Vagina (tissue), 2 donors: Measurements from ENCODE around the gene ABCA2. TPM values are rescaled to one million over a fixed set of nuclear protein-coding genes. Genes with fewer than 3 reads are reported as not detected.
"Not testable (repeated sequence)": the region's sequence is repeated elsewhere in the genome, so short reads cannot be mapped to it uniquely, and the experiment has no call there.

Experiments
- DNase-seq, 2 donors: peaks; one replicate each; pipeline ENCODE4 v3.0.0-alpha.2; 2017; ENCODE audit errors: extremely low spot score in 2 of 2
- H3K27ac ChIP-seq: fragments of 200-600 bp; sonication (generic); one replicate; pipeline ENCODE4 v1.5.1; 2019
- H3K27me3 ChIP-seq: fragments of 200-600 bp; sonication (generic); one replicate; pipeline ENCODE4 v1.5.1; 2019
- H3K36me3 ChIP-seq, 2 donors: fragments of 200-600 bp; sonication (generic); one replicate each; pipeline ENCODE4 v1.5.1; 2017 to 2019
- H3K4me1 ChIP-seq: fragments of 200-600 bp; sonication (generic); one replicate; pipeline ENCODE4 v1.5.1; 2019
- H3K4me3 ChIP-seq, 2 donors: fragments of 200-600 bp; sonication (generic); 1 replicate in 1 of 2; 2 replicates in 1 of 2; pipeline ENCODE4 v1.5.1; 2016 to 2019
- H3K9me3 ChIP-seq: fragments of 200-600 bp; sonication (generic); one replicate; pipeline ENCODE4 v1.5.1; 2019
- POLR2A ChIP-seq, 2 donors: fragments of 450-650 bp; IDR thresholded peaks; one replicate each; pipeline ENCODE4 v1.6.1; 2017; ENCODE audit warnings: antibody characterized with exemption in 2 of 2, mild to moderate bottlenecking in 2 of 2, moderate library complexity in 2 of 2
- POLR2AphosphoS5 ChIP-seq, 2 donors: sonication (generic); formaldehyde crosslinking; IDR thresholded peaks; one replicate each; pipeline ENCODE4 v1.9.0; 2017; ENCODE audit warnings: antibody characterized with exemption in 2 of 2, mild to moderate bottlenecking in 2 of 2, low read depth in 1 of 2; ENCODE audit not compliant: insufficient read depth in 1 of 2
- intact Hi-C: fragments of 100-400 bp; cut with DNase I; formaldehyde crosslinking; loops from one replicate; pipeline ENCODE4 v1.15.1; 2023
- total RNA-seq: library from RNA; depleted of rRNA; stranded (reverse); fragments of >200 nt; gene quantifications from one replicate; pipeline ENCODE4 v1.2.3, GENCODE V29; 2016
- TF ChIP-seq, protein P1 (sequence below), 3 experiments: fragments of 450-650 bp in 2 of 3; fragments of 200-600 bp in 1 of 3; sonication (generic) in 1 of 3; IDR thresholded peaks; one replicate each; pipeline ENCODE4 v1.5.1; 2017 to 2019; ENCODE audit warnings: antibody characterized with exemption in 3 of 3, mild to moderate bottlenecking in 2 of 3, moderate library complexity in 2 of 3

The ABCA2 gene
- total RNA-seq, 1 donor from 2014 or later = 44.0 TPM

GRCh38 chr9:137065336-137065967 is 37.4 kb upstream of the ABCA2 start:
- no peaks in the 10 kb centered on the region for H3K36me3 ChIP-seq
- H3K27me3 ChIP-seq = no peaks in the 10 kb centered on the region
- no peak for DNase-seq
- no peaks in the 10 kb centered on the region for H3K9me3 ChIP-seq
- H3K4me1 ChIP-seq = peaks cover 14% of the 10 kb centered on the region
- no peak overlapping the region for H3K27ac ChIP-seq
- intact Hi-C loops = no loop called here
- no peak for TF ChIP-seq POLR2A (IDR thresholded peaks at IDR 0.05)
- no peak for TF ChIP-seq POLR2AphosphoS5 (IDR thresholded peaks at IDR 0.05; ENCODE audit: insufficient read depth in 1 of 2, low read depth in 1 of 2)
- TF ChIP-seq, protein P1, sequence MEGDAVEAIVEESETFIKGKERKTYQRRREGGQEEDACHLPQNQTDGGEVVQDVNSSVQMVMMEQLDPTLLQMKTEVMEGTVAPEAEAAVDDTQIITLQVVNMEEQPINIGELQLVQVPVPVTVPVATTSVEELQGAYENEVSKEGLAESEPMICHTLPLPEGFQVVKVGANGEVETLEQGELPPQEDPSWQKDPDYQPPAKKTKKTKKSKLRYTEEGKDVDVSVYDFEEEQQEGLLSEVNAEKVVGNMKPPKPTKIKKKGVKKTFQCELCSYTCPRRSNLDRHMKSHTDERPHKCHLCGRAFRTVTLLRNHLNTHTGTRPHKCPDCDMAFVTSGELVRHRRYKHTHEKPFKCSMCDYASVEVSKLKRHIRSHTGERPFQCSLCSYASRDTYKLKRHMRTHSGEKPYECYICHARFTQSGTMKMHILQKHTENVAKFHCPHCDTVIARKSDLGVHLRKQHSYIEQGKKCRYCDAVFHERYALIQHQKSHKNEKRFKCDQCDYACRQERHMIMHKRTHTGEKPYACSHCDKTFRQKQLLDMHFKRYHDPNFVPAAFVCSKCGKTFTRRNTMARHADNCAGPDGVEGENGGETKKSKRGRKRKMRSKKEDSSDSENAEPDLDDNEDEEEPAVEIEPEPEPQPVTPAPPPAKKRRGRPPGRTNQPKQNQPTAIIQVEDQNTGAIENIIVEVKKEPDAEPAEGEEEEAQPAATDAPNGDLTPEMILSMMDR (IDR thresholded peaks at IDR 0.05) = no peak
- H3K4me3 ChIP-seq = no peak overlapping the region

- DNase-seq = no peak
- intact Hi-C loops = no loop called here
- H3K27ac ChIP-seq = no peak overlapping the region
- peaks cover 14% of the 10 kb centered on the region for H3K4me1 ChIP-seq
- no peaks in the 10 kb centered on the region for H3K27me3 ChIP-seq
- H3K36me3 ChIP-seq = no peaks in the 10 kb centered on the region
- H3K9me3 ChIP-seq = no peaks in the 10 kb centered on the region
- TF ChIP-seq POLR2A (IDR thresholded peaks at IDR 0.05) (no peak), POLR2AphosphoS5 (IDR thresholded peaks at IDR 0.05; ENCODE audit: insufficient read depth in 1 of 2, low read depth in 1 of 2) (no peak)
- TF ChIP-seq, protein P1 (IDR thresholded peaks at IDR 0.05) = no peak
- H3K4me3 ChIP-seq = no peak overlapping the region
Measured at GRCh38 chr9:137064880-137065164, 36.8 kb upstream of the ABCA2 start.

- Histone ChIP-seq H3K4me1 (peaks cover 9% of the 10 kb centered on the region), H3K9me3 (no peaks in the 10 kb centered on the region), H3K27ac (no peak overlapping the region), H3K4me3 (no peak overlapping the region), H3K27me3 (no peaks in the 10 kb centered on the region), H3K36me3 (no peaks in the 10 kb centered on the region)
- intact Hi-C loops = no loop called here
- no peak for TF ChIP-seq POLR2A (IDR thresholded peaks at IDR 0.05)
- TF ChIP-seq, protein P1 (IDR thresholded peaks at IDR 0.05) = peak; percentile 85 to 94 (median 89)
- DNase-seq = no peak
Measured at GRCh38 chr9:137064027-137064879, 36.2 kb upstream of the ABCA2 start.

DNA sequence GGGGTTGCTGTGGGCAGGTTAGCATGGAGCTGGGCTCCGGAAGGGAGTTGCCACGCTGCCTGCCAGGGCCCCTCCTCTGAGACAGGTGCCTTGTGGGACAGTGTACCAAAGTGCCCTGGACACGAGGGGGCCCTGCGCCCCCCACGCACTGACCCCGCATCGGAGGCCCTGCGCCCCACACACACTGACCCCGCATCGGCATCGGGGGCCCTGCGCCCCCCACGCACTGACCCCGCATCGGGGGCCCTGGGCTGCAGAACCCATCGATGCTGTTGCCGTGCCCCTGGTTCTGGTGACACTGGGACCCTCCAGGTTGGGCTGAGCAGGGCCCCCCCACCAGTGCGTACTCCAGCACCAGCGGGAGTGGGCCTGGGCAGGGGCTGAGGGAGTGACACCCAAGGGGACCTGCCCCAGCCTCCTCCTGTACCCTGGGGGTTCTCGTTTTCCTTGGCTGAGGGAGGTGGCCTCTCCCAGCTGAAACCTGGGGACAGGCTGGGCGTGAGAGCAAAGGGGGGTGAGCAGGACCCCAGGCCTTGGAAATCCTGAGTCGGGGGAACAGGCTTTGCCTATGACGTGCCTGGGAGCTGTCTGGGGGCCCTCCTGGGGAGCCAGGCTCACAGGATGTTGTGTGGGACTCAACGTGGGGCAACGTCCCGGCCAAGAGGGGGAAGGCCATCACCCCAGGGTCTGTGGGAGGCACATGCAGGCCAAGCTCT is 35.4 kb upstream of the ABCA2 start:
- intact Hi-C loops = no loop called here
- no peak overlapping the region for H3K4me3 ChIP-seq
- H3K4me1 ChIP-seq = peaks cover 8% of the 10 kb centered on the region
- no peaks in the 10 kb centered on the region for H3K36me3 ChIP-seq
- H3K27me3 ChIP-seq = no peaks in the 10 kb centered on the region
- no peak overlapping the region for H3K27ac ChIP-seq
- no peaks in the 10 kb centered on the region for H3K9me3 ChIP-seq
- no peak for DNase-seq
- TF ChIP-seq, protein P1 (IDR thresholded peaks at IDR 0.05) = no peak
- no peak for TF ChIP-seq POLR2A (IDR thresholded peaks at IDR 0.05)
- no peak for TF ChIP-seq POLR2AphosphoS5 (IDR thresholded peaks at IDR 0.05; ENCODE audit: insufficient read depth in 1 of 2, low read depth in 1 of 2)

- intact Hi-C loops, H3K27ac ChIP-seq, H3K27me3 ChIP-seq, H3K9me3 ChIP-seq, H3K4me1 ChIP-seq, DNase-seq, H3K36me3 ChIP-seq, H3K4me3 ChIP-seq: not testable (repeated sequence)
Measured at GRCh38 chr9:137062798-137063197, 34.8 kb upstream of the ABCA2 start.
